Thymus (tissue), 11 donors: ENCODE results near the gene ZNF521. TPM values are rescaled to one million over a fixed set of nuclear protein-coding genes. Genes with fewer than 3 reads are reported as not detected.

Experiments used
- DNase-seq, 9 donors: peaks; one replicate each; pipeline ENCODE4 v3.0.0-alpha.2; 2013; ENCODE audit warnings: low spot score in 9 of 9, low read depth in 6 of 9, missing footprints in 1 of 9
- H3K27ac ChIP-seq, 2 donors: one replicate each; pipeline ENCODE4 v1.5.1; 2013; ENCODE audit warnings: control low read depth in 1 of 2, low read depth in 1 of 2, low read length in 1 of 2, mild to moderate bottlenecking in 1 of 2, moderate library complexity in 1 of 2
- H3K27me3 ChIP-seq, 2 donors: one replicate each; pipeline ENCODE4 v1.5.1; 2013; ENCODE audit warnings: low read length in 1 of 2; ENCODE audit not compliant: control insufficient read depth in 2 of 2, insufficient read depth in 1 of 2
- H3K36me3 ChIP-seq, 2 donors: one replicate each; pipeline ENCODE4 v1.5.1; 2013; ENCODE audit warnings: low read length in 1 of 2, mild to moderate bottlenecking in 1 of 2, moderate library complexity in 1 of 2; ENCODE audit not compliant: control insufficient read depth in 2 of 2, insufficient read depth in 2 of 2
- H3K4me1 ChIP-seq, 2 donors: one replicate each; pipeline ENCODE4 v1.5.1; 2013; ENCODE audit warnings: low read length in 2 of 2; ENCODE audit not compliant: control insufficient read depth in 2 of 2, insufficient read depth in 2 of 2
- H3K4me3 ChIP-seq, 2 donors: one replicate each; pipeline ENCODE4 v1.5.1; 2013; ENCODE audit warnings: low read length in 2 of 2, control low read depth in 1 of 2, mild to moderate bottlenecking in 1 of 2
- H3K9me3 ChIP-seq, 2 donors: one replicate each; pipeline ENCODE4 v1.5.1; 2013; ENCODE audit warnings: low read length in 1 of 2, mild to moderate bottlenecking in 1 of 2; ENCODE audit not compliant: control insufficient read depth in 2 of 2, insufficient read depth in 1 of 2
- WGBS: extraction: QIAGEN DNeasy Blood & Tissue Kit; methylation state at CpG from one replicate; pipeline ENCODE4 v1.1.7; 2013; 5-methylcytosine and 5-hydroxymethylcytosine counted together
- polyA plus RNA-seq: library from polyadenylated mRNA; stranded (reverse); fragments of 200-250 nt; gene quantifications from one replicate; pipeline ENCODE4 v1.2.3, GENCODE V29; 2013
- total RNA-seq: library from RNA; stranded (reverse); fragments of 120-200 nt; gene quantifications from one replicate; pipeline ENCODE4 v1.2.4, GENCODE V29; 2013
- donor health status: healthy.

ZNF521 gene
- total and polyA plus RNA-seq, 2 donors, result 3.7 to 9.2 TPM

DNA sequence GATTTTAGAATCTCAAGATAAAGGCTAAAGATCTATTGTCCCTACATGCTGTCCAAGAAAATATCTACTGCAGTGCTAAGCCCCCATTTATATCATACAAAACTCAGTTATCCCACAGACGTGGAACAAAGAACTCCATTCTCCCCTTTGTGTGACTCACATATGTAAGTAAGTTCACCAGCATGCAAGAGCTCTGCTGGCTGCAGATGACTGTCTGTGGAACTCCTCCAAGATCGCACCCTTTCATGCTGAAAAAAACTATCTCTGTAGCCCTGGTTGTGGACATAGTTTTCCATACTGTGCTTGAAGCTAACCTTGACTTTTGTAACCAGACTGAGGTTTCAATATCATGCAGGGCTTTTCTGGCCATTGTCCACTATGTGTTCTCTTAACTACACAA, 207.1 kb downstream of the ZNF521 start:
- H3K36me3 ChIP-seq, result no peaks in the 10 kb centered on the region
- no peak for DNase-seq
- H3K27me3 ChIP-seq, result no peaks in the 10 kb centered on the region
- 91% methylated on average over 2 of the region's 2 CpGs for WGBS
- H3K9me3 ChIP-seq, result no peaks in the 10 kb centered on the region
- no peaks in the 10 kb centered on the region for H3K4me1 ChIP-seq
- H3K4me3 ChIP-seq, result no peak overlapping the region
- H3K27ac ChIP-seq, result no peak overlapping the region

DNA sequence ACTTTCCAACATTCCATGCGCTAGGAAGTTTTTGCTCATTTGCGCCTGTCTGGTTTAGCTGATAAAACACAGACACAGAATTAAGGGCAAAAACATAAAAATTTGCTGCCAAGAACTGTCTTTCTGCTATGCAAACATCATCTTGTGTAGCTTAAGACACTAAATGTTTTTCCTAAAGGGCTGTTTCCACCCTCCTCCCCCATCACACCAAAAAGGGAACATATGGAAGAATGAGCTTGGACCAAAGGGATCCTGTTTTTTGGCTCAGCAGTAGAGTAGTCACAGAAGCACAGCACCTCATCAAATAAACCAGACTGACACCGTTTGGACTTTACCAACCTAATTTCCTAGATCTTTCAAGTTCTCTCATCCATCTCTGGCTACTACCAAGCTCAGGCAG, 210.1 kb downstream of the ZNF521 start:
- Histone ChIP-seq H3K9me3 (no peaks in the 10 kb centered on the region), H3K4me3 (no peak overlapping the region), H3K36me3 (no peaks in the 10 kb centered on the region), H3K4me1 (no peaks in the 10 kb centered on the region), H3K27me3 (no peaks in the 10 kb centered on the region), H3K27ac (no peak overlapping the region)
- DNase-seq, result no peak
- WGBS, result 95% methylated on average over 3 of the region's 3 CpGs

DNA sequence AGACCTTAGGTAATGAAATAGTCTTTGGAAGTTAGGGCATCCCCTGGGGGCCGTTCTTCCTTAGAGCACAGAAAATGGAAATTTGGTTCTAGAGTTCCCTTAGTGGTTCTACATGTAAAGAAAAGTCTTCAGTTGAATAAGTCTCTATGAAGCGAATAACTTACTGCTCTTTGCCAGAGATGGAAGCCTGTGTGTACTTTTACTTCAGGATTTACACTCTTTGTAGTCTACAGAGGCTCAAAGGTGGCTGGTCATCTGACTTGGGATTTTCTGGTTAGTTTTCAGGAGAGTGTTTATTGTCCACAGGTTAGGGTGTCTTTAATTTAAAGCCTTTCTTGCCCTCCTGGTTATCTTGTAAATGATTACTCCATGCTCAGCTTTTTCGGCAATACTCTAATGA, 210.6 kb downstream of the ZNF521 start:
- no peak for DNase-seq
- H3K36me3 ChIP-seq, result no peaks in the 10 kb centered on the region
- H3K9me3 ChIP-seq, result no peaks in the 10 kb centered on the region
- no peaks in the 10 kb centered on the region for H3K27me3 ChIP-seq
- H3K27ac ChIP-seq, result no peak overlapping the region
- WGBS, result 78% methylated on average over 3 of the region's 3 CpGs
- no peaks in the 10 kb centered on the region for H3K4me1 ChIP-seq
- H3K4me3 ChIP-seq, result no peak overlapping the region

DNA sequence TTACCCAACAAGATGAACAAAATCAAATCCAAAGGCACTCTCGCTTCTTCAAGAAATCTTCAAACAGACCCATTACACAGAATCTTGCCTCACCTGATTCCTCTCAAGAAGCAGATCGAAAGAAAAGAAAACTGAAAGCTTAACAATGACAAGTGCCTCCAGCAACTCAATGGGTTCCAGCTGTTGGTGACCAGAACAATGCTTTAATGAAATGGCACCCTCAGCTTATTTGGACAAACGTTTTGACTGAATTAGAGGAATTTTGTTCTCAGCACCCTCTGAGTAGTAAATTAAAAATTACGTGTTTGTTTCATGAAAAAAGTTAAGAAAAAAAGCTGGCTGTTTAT, 211.0 kb downstream of the ZNF521 start:
- Histone ChIP-seq H3K27ac (no peak overlapping the region), H3K27me3 (no peaks in the 10 kb centered on the region), H3K4me1 (no peaks in the 10 kb centered on the region), H3K4me3 (no peak overlapping the region), H3K36me3 (no peaks in the 10 kb centered on the region), H3K9me3 (no peaks in the 10 kb centered on the region)
- no peak for DNase-seq
- 96% methylated on average over 4 of the region's 4 CpGs for WGBS

DNA sequence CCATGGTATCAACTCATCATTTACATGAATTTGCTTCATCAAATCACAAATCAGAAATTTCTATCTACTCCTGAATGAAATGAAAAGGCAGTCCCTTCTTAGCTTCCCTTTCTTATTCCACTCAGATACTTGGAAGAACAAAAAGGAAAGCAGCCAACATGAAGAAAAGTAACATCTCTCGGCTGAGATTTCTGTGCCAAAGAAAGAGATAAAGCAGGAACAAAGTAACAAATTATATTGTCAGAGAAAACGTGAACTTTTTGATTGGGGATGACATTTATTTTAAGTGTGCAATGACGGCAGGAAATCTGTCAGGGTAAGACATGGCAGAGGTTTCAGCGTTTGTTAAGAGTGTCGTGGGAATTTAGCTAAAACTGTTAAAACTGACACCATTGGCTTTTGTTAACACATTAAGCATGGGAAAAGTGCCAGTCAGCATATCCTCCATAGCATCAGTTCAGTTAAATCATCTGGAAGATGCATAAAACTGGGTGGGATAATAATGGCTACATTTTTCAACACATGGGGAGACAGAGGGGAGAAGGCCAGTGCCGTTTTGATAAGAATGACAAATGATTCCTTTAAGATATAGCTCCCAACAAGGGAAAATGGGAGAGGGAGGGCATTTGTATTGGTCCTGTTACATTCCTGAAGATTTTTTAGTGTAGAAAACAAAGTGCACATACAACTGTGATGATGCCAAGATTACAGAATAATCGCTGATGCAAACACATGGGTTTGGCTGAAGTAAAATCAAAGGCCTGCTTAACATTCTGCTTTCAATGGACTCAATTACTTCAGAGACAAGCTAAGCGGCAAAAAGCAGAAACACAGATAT, 211.6 kb downstream of the ZNF521 start:
- no peak for DNase-seq
- no peaks in the 10 kb centered on the region for H3K9me3 ChIP-seq
- H3K27ac ChIP-seq, result no peak overlapping the region
- no peaks in the 10 kb centered on the region for H3K4me1 ChIP-seq
- 70% methylated on average over 8 of the region's 8 CpGs for WGBS
- H3K27me3 ChIP-seq, result no peaks in the 10 kb centered on the region
- H3K4me3 ChIP-seq, result no peak overlapping the region
- H3K36me3 ChIP-seq, result no peaks in the 10 kb centered on the region

DNA sequence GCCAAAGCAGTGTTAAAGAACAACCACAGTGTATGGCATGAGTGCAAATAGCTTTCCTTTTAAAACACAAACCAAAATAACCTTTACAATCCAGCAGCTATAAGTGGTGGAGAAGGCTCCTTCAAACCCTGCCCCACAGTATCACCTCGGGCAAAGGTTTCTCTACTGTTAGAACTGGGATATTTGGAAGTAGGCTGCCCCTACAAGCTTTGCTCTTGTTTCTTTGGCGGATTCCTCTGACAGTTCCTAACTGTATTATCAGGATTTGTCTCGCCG, 214.8 kb downstream of the ZNF521 start:
- Histone ChIP-seq H3K9me3 (no peaks in the 10 kb centered on the region), H3K4me1 (no peaks in the 10 kb centered on the region), H3K27ac (no peak overlapping the region), H3K4me3 (no peak overlapping the region), H3K36me3 (no peaks in the 10 kb centered on the region), H3K27me3 (no peaks in the 10 kb centered on the region)
- WGBS, result 90% methylated on average over 4 of the region's 4 CpGs
- DNase-seq, result no peak

DNA sequence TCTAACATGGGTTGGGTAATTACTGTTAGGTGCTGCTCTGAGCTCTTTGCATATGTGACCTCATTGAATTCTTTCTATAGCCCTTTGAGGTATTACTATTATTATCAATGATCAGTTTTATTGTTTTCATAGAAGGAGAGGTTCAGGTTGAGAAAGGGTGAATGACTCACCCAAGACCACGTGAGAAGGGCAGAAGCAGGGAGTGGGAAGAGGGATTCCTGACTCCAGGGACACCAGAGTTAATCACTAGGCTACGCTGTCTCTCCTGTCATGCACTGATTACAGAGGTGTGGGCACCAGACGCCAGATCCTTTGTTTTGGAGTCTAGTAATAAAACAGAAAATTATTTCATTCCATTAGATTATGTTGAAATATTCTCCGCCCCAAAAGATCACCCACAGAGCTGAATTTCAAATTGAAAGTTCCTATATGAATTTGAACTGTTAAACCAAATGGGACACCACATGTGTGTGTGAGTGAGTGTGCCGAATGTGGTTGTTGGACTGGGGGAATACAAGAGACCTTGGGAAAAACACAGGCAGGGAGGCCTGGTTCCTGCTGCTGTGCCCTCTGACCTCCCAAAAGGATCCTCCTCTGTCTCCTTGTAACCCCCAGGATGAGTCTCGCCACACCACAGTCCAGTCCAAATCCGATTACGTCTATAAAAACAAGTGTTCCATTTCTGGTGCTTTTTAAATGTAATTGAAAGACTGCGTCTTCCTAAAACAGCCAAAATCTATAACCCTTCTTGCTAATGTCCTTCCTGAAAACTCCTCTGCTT, 215.4 kb downstream of the ZNF521 start:
- no peaks in the 10 kb centered on the region for H3K9me3 ChIP-seq
- H3K27me3 ChIP-seq, result no peaks in the 10 kb centered on the region
- no peak overlapping the region for H3K4me3 ChIP-seq
- H3K36me3 ChIP-seq, result no peaks in the 10 kb centered on the region
- no peak overlapping the region for H3K27ac ChIP-seq
- no peaks in the 10 kb centered on the region for H3K4me1 ChIP-seq
- WGBS, result 94% methylated on average over 9 of the region's 9 CpGs
- no peak for DNase-seq

DNA sequence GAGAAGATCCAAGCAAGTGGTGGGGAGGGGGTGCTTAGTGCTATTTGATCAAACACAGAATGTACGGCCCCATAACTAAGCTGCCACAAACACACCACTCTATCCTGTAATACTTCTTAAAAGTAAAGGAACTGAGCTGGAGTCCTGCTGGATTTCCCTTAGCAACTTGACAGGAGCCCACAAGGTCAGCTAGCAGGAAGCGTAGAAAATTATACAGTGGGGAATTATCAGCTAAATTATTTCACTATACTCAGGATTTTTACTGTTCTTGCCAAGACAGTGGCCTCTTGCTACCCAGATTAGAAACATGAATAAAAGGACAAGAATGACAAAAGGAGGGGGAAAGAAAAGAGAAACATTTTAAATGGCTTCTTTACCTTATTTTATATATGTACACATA, 217.1 kb downstream of the ZNF521 start:
- no peak for DNase-seq
- Histone ChIP-seq H3K4me3 (no peak overlapping the region), H3K4me1 (no peaks in the 10 kb centered on the region), H3K36me3 (no peaks in the 10 kb centered on the region), H3K27ac (no peak overlapping the region), H3K9me3 (no peaks in the 10 kb centered on the region), H3K27me3 (no peaks in the 10 kb centered on the region)
- WGBS, result 93% methylated on average over 2 of the region's 2 CpGs

DNA sequence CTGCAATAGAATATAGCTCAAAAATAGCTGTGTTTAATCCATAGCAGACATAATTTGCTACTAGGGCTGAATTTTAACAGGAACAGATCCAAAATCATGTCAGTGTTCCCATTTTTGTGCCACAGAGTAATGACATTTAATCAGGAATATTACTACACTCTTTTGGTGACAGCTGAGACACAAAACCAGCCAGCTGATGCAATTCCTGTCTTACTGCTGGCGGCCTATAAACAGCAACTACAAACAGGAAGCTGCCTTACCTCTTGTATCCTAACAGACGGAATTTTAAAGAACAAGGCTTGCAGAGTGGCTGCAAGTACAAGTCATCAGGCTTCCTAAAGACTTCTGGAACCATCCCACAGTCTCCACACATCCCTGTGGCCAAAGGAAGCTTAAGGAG, 218.1 kb downstream of the ZNF521 start:
- Histone ChIP-seq H3K4me1 (no peaks in the 10 kb centered on the region), H3K36me3 (no peaks in the 10 kb centered on the region), H3K4me3 (no peak overlapping the region), H3K27ac (no peak overlapping the region), H3K9me3 (no peaks in the 10 kb centered on the region), H3K27me3 (no peaks in the 10 kb centered on the region)
- no peak for DNase-seq
- WGBS, result 91% methylated on average over 2 of the region's 2 CpGs
